SIG-M5 (cell line): ENCODE measurements around the gene PSMD13.
"Not testable (repeated sequence)": the region's sequence is repeated elsewhere in the genome, so short reads cannot be mapped to it uniquely, and the experiment has no call there.

Source experiments
- DNase-seq: peaks from one replicate; lab custom pipeline; 2025; lab: John Stamatoyannopoulos, UW

PSMD13 gene

GRCh38 chr11:236774-237767 lies at the start of gene PSMD13:
PSMD13 (plus strand) TSS chr11:236976; CDS start chr11:237050, 74 bp downstream.
- DNase-seq, result no peak

GRCh38 chr11:189200-189783 lies 47.5 kb upstream of the PSMD13 start:
- DNase-seq, result not testable (repeated sequence)

- DNase-seq, result not testable (repeated sequence)
Measured at GRCh38 chr11:189843-190311, 46.9 kb upstream of the PSMD13 start.

GRCh38 chr11:190546-190945 lies 46.2 kb upstream of the PSMD13 start:
- not testable (repeated sequence) for DNase-seq

DNA sequence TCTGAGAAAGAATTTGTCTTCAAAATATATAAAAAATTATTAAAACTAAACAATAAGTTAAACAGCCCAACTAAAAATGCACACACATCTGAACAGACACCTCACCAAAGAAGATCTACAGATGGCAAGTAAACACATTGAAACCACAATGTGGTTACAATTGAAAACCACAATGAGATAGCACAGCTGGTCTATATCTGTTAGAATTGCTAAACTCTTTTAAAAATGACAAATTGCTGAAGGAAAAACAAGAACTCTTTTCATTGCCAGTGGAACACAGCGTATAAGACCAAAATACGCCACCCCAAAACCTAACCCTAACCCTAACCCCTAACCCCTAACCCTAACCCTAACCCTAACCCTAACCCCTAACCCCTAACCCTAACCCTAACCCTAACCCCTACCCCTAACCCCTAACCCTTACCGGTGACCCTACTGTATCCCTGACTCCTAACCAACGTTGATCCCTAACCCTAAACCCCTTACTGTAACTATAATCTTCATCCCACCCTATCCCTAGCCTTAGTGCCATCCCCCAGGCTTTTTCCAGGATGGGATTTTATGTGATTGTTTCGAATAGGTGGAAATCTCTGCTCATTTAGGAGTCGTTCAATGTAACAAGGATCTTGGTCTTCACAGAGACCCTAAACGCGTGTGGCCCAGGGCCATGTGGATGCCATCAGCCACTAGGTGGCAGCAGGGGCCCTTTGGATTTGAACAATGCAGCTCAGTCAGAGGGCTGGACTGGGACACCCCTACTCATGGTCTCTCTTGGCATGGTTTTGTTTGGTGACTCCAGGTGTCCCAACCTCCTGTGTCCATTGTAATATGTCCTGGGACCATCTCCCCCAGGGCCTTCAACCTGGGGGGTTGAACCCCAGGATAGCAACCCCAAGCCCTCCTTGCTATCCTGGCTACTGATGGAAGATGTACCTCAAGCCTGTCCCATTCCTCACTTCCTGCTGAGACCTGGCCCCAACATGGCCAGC lies 45.0 kb upstream of the PSMD13 start:
- not testable (repeated sequence) for DNase-seq

DNA sequence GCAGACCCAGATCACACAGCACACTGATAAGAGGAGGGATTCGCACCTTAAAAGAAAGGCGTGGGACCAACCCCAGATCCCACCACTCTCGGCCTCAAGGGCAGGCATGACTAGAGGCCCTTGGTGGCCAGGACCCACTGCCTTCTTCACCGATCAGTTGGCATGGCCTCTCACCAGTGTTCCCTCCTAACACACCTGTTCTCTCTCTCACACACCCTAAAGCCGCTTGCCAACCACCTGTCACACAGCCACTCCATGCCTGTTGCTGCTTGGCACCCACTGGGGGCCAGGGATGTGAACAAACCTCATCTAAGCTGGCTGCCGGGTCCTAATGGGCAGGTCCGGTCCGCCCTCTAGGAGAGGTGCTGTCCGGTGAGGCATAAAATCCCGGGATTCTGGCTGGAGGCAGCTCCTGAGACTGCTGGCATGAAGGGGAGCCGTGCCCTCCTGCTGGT lies 44.1 kb upstream of the PSMD13 start, which contains the start of gene SCGB1C1:
TSS of gene SCGB1C1 (plus strand) at position 405 of the 455 bp plus-strand sequence. CDS start at position 427, 22 bp downstream.
- not testable (repeated sequence) for DNase-seq

- DNase-seq, result not testable (repeated sequence)
Measured at GRCh38 chr11:193481-193880, 43.3 kb upstream of the PSMD13 start.

- DNase-seq, result no peak
Measured at GRCh38 chr11:196786-197731, 39.7 kb upstream of the PSMD13 start.

GRCh38 chr11:197741-198235 lies 39.0 kb upstream of the PSMD13 start:
- DNase-seq, result no peak

DNA sequence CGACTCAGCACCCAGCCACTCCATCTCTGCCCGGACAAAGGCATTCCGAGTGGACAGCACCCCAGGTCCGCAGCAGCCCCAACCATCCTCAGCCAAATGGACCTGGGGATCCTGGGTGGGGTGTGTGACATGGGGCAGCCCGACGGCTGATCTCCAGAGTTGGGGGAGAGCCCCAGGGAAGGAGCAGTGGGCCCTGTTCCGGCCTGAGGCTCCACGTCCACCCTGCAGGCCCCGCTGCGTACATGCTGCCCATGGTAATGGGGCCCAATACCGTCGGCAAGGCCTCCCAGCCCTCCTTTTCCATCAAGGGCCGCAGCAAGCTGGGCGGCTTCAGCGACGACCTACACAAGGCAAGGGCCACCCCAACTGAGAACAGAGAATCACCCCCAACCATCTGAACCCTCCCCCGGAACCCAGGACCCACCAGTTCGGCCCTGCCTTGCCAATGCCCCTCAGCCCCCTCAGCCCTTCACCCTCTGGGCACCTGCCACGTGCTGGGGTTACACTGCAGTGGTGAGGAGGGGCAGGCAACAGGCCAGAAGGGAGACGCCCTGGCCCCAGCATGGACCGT lies 38.5 kb upstream of the PSMD13 start:
- no peak for DNase-seq

DNA sequence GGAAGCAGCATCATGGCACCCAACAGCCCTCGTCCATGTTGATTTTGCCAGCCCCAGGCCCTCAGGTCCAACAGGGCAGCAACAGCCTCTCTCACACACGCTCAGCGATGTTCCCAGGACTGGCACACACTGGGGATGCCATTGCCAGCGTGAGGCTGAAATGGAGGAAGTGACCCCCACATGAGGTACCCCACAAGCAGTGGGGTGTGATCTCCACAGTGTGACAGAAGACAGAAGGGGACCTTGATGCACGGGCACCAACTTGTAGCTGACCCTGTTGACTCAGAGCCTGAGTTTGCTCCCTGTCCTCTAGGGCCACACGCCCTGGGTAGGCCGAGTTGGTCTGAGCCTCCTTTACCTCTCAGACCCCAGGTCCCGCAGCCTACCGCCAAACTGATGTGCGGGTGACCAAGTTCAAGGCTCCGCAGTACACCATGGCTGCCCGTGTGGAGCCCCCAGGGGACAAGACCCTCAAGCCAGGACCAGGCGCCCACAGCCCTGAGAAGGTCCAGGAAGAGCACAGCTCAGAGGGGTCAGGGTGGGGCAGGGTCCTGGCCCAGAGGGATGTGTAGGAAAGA lies 37.7 kb upstream of the PSMD13 start:
- DNase-seq, result no peak

DNA sequence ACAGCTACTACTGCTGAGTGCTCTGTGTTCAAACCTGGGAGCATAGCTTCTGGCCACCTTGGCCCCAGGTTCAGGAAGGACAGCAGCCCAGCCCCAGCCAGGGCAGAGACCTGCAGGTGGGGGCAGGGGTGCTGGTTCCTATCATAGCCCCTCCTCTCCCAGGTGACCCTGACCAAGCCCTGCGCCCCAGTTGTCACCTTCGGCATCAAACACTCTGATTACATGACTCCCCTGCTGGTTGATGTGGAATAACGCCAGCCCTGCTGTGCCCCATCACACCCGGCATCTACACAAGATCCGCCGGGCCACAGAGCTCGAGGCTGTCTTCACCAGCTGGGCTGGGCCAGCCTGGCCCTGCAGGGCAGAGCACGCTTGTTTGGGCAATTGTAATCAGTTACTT lies 37.0 kb upstream of the PSMD13 start:
- no peak for DNase-seq

GRCh38 chr11:200224-201003 lies 36.4 kb upstream of the PSMD13 start:
- no peak for DNase-seq

- no peak for DNase-seq
Measured at GRCh38 chr11:201966-202365, 34.8 kb upstream of the PSMD13 start.

- DNase-seq, result no peak
Measured at GRCh38 chr11:202490-202889, 34.3 kb upstream of the PSMD13 start.

DNA sequence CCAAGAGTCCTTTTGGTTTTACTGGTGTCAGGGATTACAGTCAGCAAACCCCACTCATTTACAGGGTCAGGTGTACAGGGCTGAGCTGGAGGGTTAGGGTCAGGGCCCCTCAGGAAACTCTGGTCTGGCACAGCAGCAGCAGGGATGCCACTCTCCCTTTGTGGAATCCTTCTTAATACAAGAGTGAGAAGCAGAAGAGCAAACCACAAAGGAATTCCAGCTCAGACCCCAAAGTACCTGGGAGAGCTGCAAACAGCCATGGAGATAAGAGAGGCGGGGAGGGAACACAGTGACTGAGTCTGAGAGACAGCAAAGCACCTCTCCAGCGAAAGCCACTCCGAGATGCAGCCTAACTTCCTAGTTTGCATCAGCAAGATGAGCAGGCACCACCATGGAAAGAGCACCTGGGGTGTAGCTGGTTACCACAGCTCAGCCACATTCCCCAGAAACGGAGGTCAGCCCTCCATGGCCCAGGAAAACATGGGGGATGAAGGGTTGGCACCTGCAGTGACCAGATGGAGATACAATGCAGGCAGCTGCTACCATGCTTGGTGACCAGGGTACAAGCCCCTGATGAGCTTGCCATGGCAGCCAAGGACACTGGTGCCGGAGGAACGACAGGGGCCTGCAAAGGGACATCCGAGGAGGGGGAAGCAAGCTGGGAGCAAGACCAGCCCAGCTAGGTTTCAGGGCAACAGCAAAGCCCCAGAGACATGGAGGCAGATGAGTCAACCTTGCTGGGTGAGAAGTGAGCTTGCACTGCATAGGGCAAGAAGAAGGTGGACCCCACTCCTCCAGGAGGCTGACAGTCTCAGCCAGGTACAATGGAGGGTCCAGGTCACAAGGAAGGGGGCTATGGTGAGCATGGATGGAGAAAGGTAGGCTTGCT lies 33.5 kb upstream of the PSMD13 start:
- no peak for DNase-seq

DNA sequence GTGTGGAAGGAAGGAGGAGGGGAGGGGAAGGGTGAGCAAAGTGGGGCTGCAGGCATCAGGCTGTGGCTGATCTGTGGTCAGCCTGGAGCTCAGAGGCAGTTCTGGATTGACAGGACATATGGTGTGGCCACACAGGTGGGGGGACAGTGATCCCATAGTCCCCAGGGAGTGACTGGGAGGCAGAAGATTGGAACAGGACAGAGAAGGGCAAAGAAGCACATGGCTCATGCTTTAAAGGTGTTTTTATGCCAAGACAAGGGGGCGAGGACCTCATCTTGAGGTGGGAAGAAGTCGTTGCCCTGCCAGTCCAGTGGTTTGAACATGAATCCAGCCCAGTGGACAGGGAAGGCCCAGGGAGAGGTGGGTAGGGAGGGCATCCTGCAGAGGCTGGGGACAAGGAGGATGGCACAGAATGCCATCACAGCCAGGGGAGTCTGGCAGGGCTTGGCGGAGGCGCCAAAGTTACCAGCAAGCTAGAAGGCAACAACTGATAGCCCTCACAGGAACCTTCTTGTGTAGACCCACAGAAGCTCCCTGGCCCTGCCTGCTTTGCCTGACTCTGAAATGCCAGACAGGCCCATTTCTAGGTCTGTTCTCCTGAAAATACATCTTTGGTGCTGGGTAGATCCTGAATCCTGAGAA lies 32.7 kb upstream of the PSMD13 start:
- no peak for DNase-seq
